ENCODE measurements around the gene PPP1CA.

Gene PPP1CA

DNA sequence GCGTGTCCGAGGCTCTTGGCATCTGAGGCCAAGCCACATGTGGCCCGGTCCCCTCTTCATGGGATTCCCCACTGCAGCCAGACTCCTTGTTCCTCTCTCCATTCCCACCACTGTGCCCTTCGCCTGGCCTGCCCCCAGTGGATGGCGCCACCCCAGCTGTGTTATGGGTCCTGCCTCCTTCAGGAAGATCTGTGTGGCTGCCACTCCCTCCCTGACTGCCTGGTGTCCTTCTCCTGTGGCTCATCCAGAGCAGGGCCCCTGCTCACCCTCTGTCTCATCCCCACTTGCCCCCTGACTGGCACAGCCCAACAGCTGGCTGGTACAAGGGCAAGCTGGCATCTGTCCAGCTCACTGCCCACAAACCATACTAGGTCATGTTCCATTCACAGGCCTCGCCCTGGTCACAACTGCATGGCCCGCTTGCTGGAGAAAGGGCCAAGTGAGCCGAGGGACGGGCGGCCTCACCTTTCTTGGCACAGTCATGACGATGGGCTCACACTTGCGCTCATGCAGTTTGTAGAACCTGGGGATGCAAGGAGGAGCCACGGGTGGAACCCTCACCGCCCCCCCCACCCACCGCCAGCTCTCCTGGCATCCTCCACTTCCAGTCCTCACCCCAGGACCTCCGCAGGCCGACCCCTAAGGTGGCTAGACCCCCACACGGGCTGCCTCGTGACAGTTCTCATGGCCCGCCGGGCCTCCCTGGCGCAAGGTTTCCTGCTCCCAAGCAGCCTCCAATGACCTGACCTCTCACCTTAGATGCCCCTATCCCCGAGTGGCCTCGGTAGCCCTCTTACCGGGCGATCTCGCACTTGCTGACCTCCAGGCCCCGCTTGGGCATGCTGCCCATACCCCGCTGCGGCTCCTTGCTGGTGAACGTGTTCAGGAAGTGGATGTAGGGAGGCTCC lies 37.9 kb upstream of the PPP1CA start:
- H3K9me3 ChIP-seq (ENCODE audit: control insufficient read depth, low read length), result no peaks in the 10 kb centered on the region
- WGBS, 2 experiments (ENCODE audit: insufficient coverage in 2 of 2), result 94% methylated on average over 28 of the region's 31 CpGs
- H3K4me1 ChIP-seq (ENCODE audit: control insufficient read depth, insufficient read depth, low read length, poor library complexity, severe bottlenecking), result peaks cover 7% of the 10 kb centered on the region
- H3K27ac ChIP-seq (ENCODE audit: low read depth, low read length, severe bottlenecking), result no peak overlapping the region
- H3K36me3 ChIP-seq (ENCODE audit: control insufficient read depth, insufficient read depth, low read length), result peaks cover 56% of the 10 kb centered on the region
- no peak overlapping the region for H3K4me3 ChIP-seq (ENCODE audit: extremely low read depth, insufficient read depth, low read length, poor library complexity, severe bottlenecking)

DNA sequence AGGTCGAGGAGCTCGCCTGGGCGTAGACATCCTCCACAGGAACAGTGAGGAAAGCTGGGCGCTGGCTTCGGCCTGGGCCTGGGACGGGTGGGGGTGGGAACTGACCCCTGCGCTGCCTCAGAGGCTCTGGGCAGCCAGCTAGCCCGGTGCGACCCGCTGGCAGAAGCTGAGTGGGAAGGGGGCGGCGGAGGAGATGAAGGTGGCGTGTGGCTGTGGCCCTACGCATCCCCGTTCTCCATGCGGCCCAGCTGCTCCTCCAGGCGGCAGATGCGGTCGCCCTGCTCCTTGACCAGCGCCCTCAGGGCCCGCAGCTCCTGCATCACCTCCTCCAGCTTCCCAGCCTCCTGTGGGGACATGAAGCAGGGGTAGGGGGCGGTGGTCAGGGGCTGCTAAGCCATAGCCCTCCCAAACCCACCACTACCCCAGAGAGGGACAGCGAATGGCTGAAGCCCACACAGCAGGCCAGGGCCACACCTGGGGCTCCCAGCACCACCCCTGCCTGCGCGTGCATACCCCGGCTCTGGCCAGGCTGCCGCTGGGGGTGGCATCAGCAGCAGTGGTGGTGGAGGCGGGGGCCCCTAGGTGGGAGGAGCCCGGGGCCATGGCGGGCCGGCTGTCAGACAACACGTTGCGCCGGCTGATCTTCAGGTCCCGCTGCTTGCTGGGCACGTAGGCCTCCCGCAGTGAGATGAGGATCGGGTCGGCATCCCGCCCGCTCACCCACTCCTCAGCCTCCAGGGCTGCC lies 36.7 kb upstream of the PPP1CA start:
- no peak overlapping the region for H3K27ac ChIP-seq (ENCODE audit: low read depth, low read length, severe bottlenecking)
- H3K4me1 ChIP-seq (ENCODE audit: control insufficient read depth, insufficient read depth, low read length, poor library complexity, severe bottlenecking), result peaks cover 7% of the 10 kb centered on the region
- H3K36me3 ChIP-seq (ENCODE audit: control insufficient read depth, insufficient read depth, low read length), result peaks cover 65% of the 10 kb centered on the region
- no peak overlapping the region for H3K4me3 ChIP-seq (ENCODE audit: extremely low read depth, insufficient read depth, low read length, poor library complexity, severe bottlenecking)
- 94 to 96% methylated on average over 25 to 37 of the region's 41 CpGs for WGBS, 2 experiments (ENCODE audit: insufficient coverage in 2 of 2)
- no peaks in the 10 kb centered on the region for H3K9me3 ChIP-seq (ENCODE audit: control insufficient read depth, low read length)

DNA sequence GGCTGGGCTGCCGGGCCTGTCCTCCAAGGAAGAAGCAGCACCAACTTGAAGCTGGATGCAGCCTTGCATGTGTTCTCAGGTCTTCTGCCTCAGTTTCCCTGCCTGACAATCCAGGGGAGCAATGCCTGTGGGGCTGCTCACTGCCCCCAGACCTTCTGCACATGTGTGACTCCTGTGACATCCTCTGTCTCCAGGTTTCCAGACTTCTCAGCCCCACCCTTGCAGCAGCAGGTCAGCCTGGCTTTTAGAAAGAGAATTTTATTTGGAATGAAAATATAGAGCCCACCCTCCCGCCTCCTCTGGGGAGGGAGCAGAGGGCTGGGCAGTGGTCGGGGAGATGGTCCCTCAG lies 36.1 kb upstream of the PPP1CA start:
- peaks cover 7% of the 10 kb centered on the region for H3K4me1 ChIP-seq (ENCODE audit: control insufficient read depth, insufficient read depth, low read length, poor library complexity, severe bottlenecking)
- no peak overlapping the region for H3K4me3 ChIP-seq (ENCODE audit: extremely low read depth, insufficient read depth, low read length, poor library complexity, severe bottlenecking)
- no peaks in the 10 kb centered on the region for H3K9me3 ChIP-seq (ENCODE audit: control insufficient read depth, low read length)
- no peak overlapping the region for H3K27ac ChIP-seq (ENCODE audit: low read depth, low read length, severe bottlenecking)
- peaks cover 70% of the 10 kb centered on the region for H3K36me3 ChIP-seq (ENCODE audit: control insufficient read depth, insufficient read depth, low read length)
- WGBS, 2 experiments (ENCODE audit: insufficient coverage in 2 of 2), result 80 to 92% methylated on average over 1 to 3 of the region's 3 CpGs

DNA sequence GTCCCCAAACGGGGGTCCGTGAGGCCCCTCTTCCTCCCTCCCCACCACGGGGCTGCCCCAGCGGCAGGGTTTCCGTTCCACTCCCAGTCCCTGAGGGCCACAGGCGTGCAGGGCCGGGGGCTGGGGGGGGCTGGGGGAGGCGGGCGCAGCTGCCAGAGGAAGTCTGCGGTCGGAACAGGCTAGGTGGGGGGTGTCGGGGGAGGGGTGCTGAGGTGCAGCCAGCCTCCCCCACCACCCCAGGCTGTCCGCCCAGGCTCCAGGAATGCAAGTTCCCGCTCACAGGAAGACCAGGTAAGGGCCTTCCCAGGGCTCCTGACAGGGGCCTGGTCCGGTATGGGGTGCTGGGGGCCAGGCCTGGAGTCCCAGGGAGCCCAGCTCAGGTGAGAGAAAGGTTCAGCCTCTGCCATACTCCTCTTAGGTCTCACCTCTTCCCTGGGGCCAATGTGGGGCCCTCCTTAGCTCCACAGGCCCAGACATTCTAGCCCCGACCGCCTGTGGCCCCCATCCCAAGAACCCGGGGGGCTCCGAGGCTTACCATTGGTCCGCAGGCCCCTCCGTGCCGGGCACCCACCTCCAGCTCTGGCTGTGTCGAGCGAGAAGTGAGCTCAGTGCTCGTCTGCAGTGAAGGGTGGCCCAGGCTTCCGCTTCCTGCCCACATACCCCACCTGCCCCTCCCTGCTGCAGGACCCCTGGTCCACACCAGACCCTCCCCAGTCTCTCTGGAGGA lies 35.6 kb upstream of the PPP1CA start, which contains the start of gene PTPRCAP:
Gene PTPRCAP (minus strand): TSS at position 601 of the 727 bp plus-strand sequence. CDS start 63 bp downstream, at position 538.
- no peaks in the 10 kb centered on the region for H3K9me3 ChIP-seq (ENCODE audit: control insufficient read depth, low read length)
- H3K27ac ChIP-seq (ENCODE audit: low read depth, low read length, severe bottlenecking), result no peak within 1 kb of the TSS
- WGBS, 2 experiments (ENCODE audit: insufficient coverage in 2 of 2), result 85 to 91% methylated on average over 4 to 14 of the region's 26 CpGs
- no peak within 1 kb of the TSS for H3K4me3 ChIP-seq (ENCODE audit: extremely low read depth, insufficient read depth, low read length, poor library complexity, severe bottlenecking)
- peaks cover 7% of the 10 kb centered on the region for H3K4me1 ChIP-seq (ENCODE audit: control insufficient read depth, insufficient read depth, low read length, poor library complexity, severe bottlenecking)
- H3K36me3 ChIP-seq (ENCODE audit: control insufficient read depth, insufficient read depth, low read length), result peaks cover 75% of the 10 kb centered on the region

DNA sequence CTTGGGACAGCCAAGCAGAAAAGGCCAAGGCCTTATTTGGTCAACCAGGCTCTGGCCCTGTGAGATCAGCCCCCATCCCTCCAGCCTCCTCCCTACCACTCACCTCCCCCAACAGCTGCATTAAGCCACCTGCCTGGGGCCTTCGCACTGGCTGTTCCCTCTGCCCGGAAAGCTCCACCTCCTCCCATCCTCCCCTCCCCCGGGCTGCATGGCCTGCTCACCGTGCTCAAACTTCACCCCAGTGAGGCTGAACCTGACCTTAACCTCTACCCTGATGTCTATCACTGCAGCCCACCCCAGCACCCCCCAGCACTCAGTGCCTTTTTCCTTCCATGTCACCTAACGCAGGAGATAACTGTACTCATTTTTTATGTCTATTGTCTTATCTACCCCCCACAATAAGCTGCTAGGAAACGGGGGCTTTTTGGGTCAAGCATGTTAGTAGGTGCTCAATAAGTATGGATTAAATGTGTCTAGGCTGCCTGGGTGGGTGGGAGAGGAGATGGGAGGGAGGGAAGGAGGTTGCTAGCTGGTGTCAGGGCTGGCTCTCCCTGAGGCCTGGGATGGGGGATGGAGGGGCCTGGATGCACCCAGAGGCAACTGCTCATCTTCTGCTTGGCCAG lies 34.9 kb upstream of the PPP1CA start:
- peaks cover 75% of the 10 kb centered on the region for H3K36me3 ChIP-seq (ENCODE audit: control insufficient read depth, insufficient read depth, low read length)
- H3K4me3 ChIP-seq (ENCODE audit: extremely low read depth, insufficient read depth, low read length, poor library complexity, severe bottlenecking), result no peak overlapping the region
- no peak overlapping the region for H3K27ac ChIP-seq (ENCODE audit: low read depth, low read length, severe bottlenecking)
- H3K9me3 ChIP-seq (ENCODE audit: control insufficient read depth, low read length), result no peaks in the 10 kb centered on the region
- WGBS, 2 experiments (ENCODE audit: insufficient coverage in 2 of 2), result 46 to 57% methylated on average over 4 of the region's 6 CpGs
- H3K4me1 ChIP-seq (ENCODE audit: control insufficient read depth, insufficient read depth, low read length, poor library complexity, severe bottlenecking), result peaks cover 7% of the 10 kb centered on the region

DNA sequence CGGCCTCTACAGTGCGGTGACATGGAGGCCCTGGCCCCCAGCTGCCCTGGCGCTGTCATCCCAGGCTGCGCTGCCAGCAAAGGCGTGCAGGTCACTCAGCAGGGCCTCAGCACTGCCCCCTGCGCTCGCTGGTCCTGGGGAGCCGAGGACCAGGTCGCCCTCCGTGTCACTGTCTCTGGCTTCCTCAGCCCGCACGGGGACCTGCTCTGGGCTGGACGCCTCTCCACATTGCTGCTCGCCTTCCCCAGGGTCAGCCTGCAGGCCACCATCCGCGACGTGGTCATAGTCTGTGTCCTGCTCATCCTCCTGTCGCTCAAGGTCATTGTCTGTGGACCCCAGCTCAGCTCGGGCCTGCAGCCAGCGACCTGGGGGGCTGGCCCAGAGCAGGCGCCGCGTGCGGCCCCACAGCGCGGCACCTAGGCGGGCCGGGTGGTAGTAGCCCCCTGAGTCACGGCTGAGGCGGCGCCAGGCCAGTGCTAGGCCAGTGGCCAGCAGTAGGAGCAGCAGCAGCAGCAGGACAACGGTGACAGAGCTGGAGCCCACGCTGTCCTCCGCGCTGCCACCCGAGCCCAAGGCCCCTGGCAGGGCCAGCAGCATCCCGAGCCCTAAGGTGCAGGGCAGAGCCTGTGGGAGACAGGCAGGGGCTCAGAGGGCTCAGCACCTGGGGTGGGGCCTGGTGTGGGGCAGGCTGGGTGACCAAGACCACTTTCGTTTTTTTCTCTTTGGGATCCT lies 34.2 kb upstream of the PPP1CA start:
- Histone ChIP-seq H3K4me1 (ENCODE audit: control insufficient read depth, insufficient read depth, low read length, poor library complexity, severe bottlenecking) (peaks cover 7% of the 10 kb centered on the region), H3K36me3 (ENCODE audit: control insufficient read depth, insufficient read depth, low read length) (peaks cover 74% of the 10 kb centered on the region), H3K4me3 (ENCODE audit: extremely low read depth, insufficient read depth, low read length, poor library complexity, severe bottlenecking) (no peak overlapping the region), H3K9me3 (ENCODE audit: control insufficient read depth, low read length) (no peaks in the 10 kb centered on the region), H3K27ac (ENCODE audit: low read depth, low read length, severe bottlenecking) (peak overlapping the region; percentile 16)
- WGBS, 2 experiments (ENCODE audit: insufficient coverage in 2 of 2), result 92 to 93% methylated on average over 34 to 38 of the region's 38 CpGs

DNA sequence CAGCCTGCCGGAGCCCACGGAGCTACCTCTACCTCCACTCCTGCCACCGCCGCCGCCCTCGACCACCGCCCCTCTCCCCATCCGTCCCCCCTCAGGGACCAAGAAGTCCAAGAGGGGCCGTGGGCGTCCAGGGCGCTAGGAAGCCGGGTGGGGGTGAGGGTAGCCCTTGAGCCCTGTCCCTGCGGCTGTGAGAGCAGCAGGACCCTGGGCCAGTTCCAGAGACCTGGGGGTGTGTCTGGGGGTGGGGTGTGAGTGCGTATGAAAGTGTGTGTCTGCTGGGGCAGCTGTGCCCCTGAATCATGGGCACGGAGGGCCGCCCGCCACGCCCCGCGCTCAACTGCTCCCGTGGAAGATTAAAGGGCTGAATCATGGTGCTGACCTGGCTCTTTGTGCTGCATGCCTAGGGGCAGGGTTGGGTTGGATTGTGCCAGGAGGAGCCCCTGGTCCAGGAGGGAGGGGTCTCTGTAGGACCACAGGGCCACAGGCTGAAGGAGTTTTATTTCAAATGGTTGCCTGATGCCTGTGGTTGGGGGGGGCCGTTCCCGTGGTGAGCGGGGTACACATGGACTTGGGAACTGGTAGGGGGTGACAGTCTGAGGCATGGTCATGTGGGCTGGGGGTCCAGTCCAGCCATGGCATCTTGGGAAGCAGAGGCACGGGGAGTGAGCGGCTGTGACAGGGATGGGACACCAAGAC lies 33.5 kb upstream of the PPP1CA start:
- Histone ChIP-seq H3K9me3 (ENCODE audit: control insufficient read depth, low read length) (no peaks in the 10 kb centered on the region), H3K36me3 (ENCODE audit: control insufficient read depth, insufficient read depth, low read length) (peaks cover 72% of the 10 kb centered on the region), H3K4me1 (ENCODE audit: control insufficient read depth, insufficient read depth, low read length, poor library complexity, severe bottlenecking) (peaks cover 7% of the 10 kb centered on the region), H3K4me3 (ENCODE audit: extremely low read depth, insufficient read depth, low read length, poor library complexity, severe bottlenecking) (no peak overlapping the region), H3K27ac (ENCODE audit: low read depth, low read length, severe bottlenecking) (no peak overlapping the region)
- WGBS, 2 experiments (ENCODE audit: insufficient coverage in 2 of 2), result 90 to 94% methylated on average over 14 to 24 of the region's 26 CpGs

DNA sequence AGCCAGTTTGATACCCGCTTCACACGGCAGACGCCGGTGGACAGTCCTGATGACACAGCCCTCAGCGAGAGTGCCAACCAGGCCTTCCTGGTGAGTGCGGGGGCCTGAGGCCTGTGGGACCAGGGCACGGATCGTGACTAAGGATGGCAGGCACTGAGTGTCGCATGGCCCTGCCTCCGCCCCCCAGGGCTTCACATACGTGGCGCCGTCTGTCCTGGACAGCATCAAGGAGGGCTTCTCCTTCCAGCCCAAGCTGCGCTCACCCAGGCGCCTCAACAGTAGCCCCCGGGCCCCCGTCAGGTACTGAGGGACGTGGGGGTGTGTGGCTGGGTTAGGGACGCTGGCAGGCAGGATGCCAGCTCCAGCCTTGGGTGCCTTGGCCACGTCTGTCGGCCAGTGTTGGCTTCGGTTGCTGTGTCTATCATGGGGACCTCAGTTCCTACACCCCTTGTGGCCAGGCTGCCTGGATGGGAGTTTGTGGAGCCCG lies 32.8 kb upstream of the PPP1CA start:
- H3K9me3 ChIP-seq (ENCODE audit: control insufficient read depth, low read length), result no peaks in the 10 kb centered on the region
- no peak overlapping the region for H3K4me3 ChIP-seq (ENCODE audit: extremely low read depth, insufficient read depth, low read length, poor library complexity, severe bottlenecking)
- H3K4me1 ChIP-seq (ENCODE audit: control insufficient read depth, insufficient read depth, low read length, poor library complexity, severe bottlenecking), result peaks cover 7% of the 10 kb centered on the region
- WGBS, 2 experiments (ENCODE audit: insufficient coverage in 2 of 2), result 92 to 96% methylated on average over 21 to 23 of the region's 23 CpGs
- peaks cover 72% of the 10 kb centered on the region for H3K36me3 ChIP-seq (ENCODE audit: control insufficient read depth, insufficient read depth, low read length)
- H3K27ac ChIP-seq (ENCODE audit: low read depth, low read length, severe bottlenecking), result no peak overlapping the region

DNA sequence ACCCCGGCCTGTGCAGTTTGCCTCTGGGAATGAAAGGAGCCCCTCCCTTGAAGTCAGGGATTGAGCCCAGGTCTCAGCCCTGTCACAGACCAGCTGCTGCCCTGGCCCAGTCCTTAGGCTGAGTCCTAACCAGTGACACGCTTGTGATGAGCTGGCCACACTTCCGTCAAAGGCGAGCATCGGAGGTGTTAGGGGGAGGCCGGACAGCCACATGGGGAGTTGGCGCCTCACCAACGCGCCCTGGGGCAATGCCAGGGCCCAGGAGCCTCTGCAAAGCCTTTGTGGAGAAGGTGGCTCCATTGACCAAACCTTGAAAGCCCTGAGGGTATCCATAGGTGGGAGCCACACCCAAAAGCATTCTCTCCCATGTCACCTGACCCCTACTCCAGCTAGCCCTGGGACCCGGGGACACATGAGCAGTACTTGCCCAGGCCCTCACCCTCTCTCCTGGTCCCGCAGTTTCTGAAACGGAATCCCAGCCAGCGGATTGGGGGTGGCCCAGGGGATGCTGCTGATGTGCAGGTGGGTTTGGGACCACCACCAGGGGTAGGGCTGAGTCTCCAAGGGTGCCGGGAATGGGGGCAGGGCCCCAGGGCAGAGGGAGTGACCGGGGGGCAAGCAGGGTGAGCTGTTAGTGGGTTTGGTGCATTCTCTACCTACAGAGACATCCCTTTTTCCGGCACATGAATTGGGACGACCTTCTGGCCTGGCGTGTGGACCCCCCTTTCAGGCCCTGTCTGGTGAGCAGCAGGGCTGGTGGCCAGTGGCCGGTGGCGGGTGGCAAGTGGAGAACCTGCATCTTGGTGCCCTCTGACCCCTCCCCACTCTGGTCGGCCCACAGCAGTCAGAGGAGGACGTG lies 32.1 kb upstream of the PPP1CA start:
- Histone ChIP-seq H3K4me3 (ENCODE audit: extremely low read depth, insufficient read depth, low read length, poor library complexity, severe bottlenecking) (no peak overlapping the region), H3K4me1 (ENCODE audit: control insufficient read depth, insufficient read depth, low read length, poor library complexity, severe bottlenecking) (peaks cover 12% of the 10 kb centered on the region), H3K9me3 (ENCODE audit: control insufficient read depth, low read length) (no peaks in the 10 kb centered on the region), H3K36me3 (ENCODE audit: control insufficient read depth, insufficient read depth, low read length) (peaks cover 70% of the 10 kb centered on the region), H3K27ac (ENCODE audit: low read depth, low read length, severe bottlenecking) (no peak overlapping the region)
- WGBS, 2 experiments (ENCODE audit: insufficient coverage in 2 of 2), result 97 to 98% methylated on average over 19 to 20 of the region's 22 CpGs
